CD4-positive, alpha-beta T cell treated with Interferon gamma for 1 hour (primary cell): ENCODE data around the gene DDX31.

Source experiments
- DNase-seq: peaks from one replicate; pipeline ENCODE4 v3.0.0-alpha.2; 2020

Gene DDX31

GRCh38 chr9:132592451-132592850 lies 77.3 kb downstream of the DDX31 start:
- no peak for DNase-seq

- DNase-seq = no peak
Observed at GRCh38 chr9:132591751-132592314, 78.0 kb downstream of the DDX31 start.

- no peak for DNase-seq
Observed at GRCh38 chr9:132591244-132591643, 78.5 kb downstream of the DDX31 start.

- no peak for DNase-seq
Observed at GRCh38 chr9:132590318-132591182, 79.2 kb downstream of the DDX31 start.

- no peak for DNase-seq
Observed at GRCh38 chr9:132590037-132590317, 79.8 kb downstream of the DDX31 start.

- no peak for DNase-seq
Observed at GRCh38 chr9:132589148-132590036, 80.4 kb downstream of the DDX31 start.

GRCh38 chr9:132588501-132589147 lies 81.2 kb downstream of the DDX31 start:
- no peak for DNase-seq

- no peak for DNase-seq
Observed at GRCh38 chr9:132588098-132588497, 81.7 kb downstream of the DDX31 start.

GRCh38 chr9:132587592-132587955 lies 82.2 kb downstream of the DDX31 start:
- DNase-seq = no peak

GRCh38 chr9:132586830-132587591 lies 82.8 kb downstream of the DDX31 start:
- DNase-seq = no peak

GRCh38 chr9:132585954-132586829 lies 83.6 kb downstream of the DDX31 start:
- peak; percentile 6 for DNase-seq

- no peak for DNase-seq
Observed at GRCh38 chr9:132584601-132585560, 84.9 kb downstream of the DDX31 start.

- DNase-seq = no peak
Observed at GRCh38 chr9:132583584-132584304, 86.0 kb downstream of the DDX31 start.

- DNase-seq = no peak
Observed at GRCh38 chr9:132582786-132583583, 86.8 kb downstream of the DDX31 start.

- no peak for DNase-seq
Observed at GRCh38 chr9:132582276-132582785, 87.5 kb downstream of the DDX31 start, which contains the start of gene BARHL1. TSS of gene BARHL1 (plus strand) at chr9:132582606. CDS start at chr9:132582798, 192 bp downstream.

- no peak for DNase-seq
Observed at GRCh38 chr9:132579427-132579798, 90.4 kb downstream of the DDX31 start.

GRCh38 chr9:132578367-132578932 lies 91.3 kb downstream of the DDX31 start:
- DNase-seq = no peak

GRCh38 chr9:132577119-132577518 lies 92.7 kb downstream of the DDX31 start:
- DNase-seq = no peak
